Skin epidermis (tissue), 12 donors: Measurements from ENCODE around the gene POU2F2.

Experiments used
- H3K27ac ChIP-seq, 21 experiments: fragments of 200-600 bp; sonication (generic) in 11 of 21; one replicate each; pipeline ENCODE4 v1.5.0; 2020; ENCODE audit warnings: mild to moderate bottlenecking in 3 of 21, inconsistent platforms in 2 of 21, moderate library complexity in 2 of 21
- H3K4me3 ChIP-seq, 7 experiments: fragments of 200-600 bp; sonication (generic) in 2 of 7; one replicate each; pipeline ENCODE4 v1.5.0; 2020; ENCODE audit warnings: inconsistent platforms in 2 of 7, mild to moderate bottlenecking in 2 of 7, moderate library complexity in 1 of 7

POU2F2 gene

DNA sequence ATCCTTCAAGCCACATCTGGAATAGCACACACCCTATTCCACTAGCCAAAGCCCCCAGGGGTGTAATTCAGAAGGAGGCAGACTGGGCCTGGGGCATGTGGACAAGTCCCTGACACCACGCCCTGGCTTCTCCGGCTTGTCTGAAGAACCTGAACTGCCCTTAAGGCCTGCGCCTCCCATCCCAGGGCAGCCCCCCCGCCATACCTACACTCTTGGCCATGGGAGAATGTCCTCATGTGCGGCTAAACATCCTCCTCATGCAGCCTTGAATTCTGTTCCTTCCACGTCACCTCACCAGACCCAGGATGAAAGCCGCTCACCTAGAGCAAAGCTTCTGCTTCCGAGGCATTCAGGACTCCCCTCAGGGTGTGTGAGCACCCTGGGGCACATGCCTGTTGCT is 24.3 kb upstream of the POU2F2 start:
- Histone ChIP-seq H3K27ac (no peak overlapping the region), H3K4me3 (no peak overlapping the region)

- no peak overlapping the region for H3K4me3 ChIP-seq
These were observed 23.6 kb upstream of the POU2F2 start for GRCh38 chr19:42155796-42156195.

GRCh38 chr19:42154471-42155323 is 22.5 kb upstream of the POU2F2 start:
- Histone ChIP-seq H3K27ac (no peak overlapping the region), H3K4me3 (no peak overlapping the region)

More at GRCh38 chr19:42155796-42156195, 23.6 kb upstream of the POU2F2 start:
- H3K27ac ChIP-seq, result no peak overlapping the region

- H3K27ac ChIP-seq, result no peak overlapping the region
- H3K4me3 ChIP-seq, result no peak overlapping the region
These were observed 21.6 kb upstream of the POU2F2 start for GRCh38 chr19:42153672-42154433.

- Histone ChIP-seq H3K27ac (no peak overlapping the region), H3K4me3 (no peak overlapping the region)
These were observed 20.8 kb upstream of the POU2F2 start for GRCh38 chr19:42152910-42153671.

DNA sequence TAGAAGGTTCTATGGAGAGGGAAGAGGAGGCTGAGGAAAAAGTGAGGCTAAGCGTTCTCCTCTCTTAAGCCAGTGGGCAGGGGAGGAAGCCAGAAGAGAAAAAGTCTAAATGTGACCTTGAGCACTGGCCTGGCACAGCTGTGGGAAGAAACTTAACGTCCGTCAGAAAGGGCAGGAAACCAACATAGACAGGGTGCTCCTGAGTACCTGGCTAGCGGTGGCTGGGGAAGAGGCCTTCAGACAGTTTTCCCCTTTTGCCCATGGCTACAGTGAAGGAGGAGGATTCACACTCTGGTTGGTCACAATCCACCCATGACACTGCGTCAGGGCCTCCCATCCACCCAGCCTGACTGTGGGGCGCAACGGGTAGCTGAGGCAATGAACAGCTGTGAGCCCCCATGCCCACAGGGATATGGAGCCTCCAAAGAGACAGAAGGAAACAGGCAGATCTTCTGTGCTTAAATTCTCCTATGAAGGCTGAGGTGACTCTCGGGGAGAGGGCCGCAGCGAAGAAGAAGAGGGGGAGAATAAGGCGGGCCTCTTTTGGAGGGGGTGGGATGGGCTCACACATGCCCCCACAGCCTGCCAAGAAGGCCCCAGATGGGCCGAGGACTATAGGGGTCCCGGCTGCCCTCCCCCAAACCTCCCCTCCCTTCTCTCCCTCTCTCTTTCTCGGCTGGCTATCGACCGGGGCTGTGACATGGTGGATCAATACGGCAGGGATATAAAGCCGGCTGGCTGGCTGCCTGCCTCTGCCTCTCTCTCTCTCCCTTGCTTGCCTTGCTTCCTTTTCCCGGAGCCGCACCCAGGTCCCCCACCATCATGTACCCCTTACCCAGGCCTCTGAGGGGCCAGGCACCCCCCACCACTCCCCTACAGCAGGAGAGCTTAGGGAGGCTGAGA is 19.8 kb upstream of the POU2F2 start:
- Histone ChIP-seq H3K27ac (no peak overlapping the region), H3K4me3 (no peak overlapping the region)

GRCh38 chr19:42150911-42151361 is 18.7 kb upstream of the POU2F2 start:
- Histone ChIP-seq H3K27ac (no peak overlapping the region), H3K4me3 (no peak overlapping the region)

DNA sequence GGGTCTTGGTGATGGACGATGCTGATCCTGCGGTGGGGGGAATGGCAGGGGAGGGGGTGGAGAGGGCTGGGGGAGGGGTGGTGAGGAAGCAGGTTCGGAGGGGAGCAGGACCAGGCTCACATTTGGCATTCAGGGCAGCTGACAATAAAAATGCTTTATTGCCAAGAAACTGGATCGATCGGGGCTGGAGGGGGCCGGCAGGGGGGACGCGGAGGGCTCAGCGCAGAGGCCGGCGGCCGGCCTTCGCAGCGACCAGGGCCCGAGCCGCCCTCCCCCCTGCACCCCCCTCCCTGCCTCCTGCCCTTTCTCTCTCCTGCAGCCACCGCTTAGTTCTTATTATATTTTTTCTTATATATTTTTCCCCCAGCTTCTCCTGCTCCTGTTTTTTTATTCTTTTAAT is 18.1 kb upstream of the POU2F2 start:
- no peak overlapping the region for H3K27ac ChIP-seq
- H3K4me3 ChIP-seq, result no peak overlapping the region

- Histone ChIP-seq H3K4me3 (no peak overlapping the region), H3K27ac (no peak overlapping the region)
These were observed 17.4 kb upstream of the POU2F2 start for GRCh38 chr19:42149447-42150202.

DNA sequence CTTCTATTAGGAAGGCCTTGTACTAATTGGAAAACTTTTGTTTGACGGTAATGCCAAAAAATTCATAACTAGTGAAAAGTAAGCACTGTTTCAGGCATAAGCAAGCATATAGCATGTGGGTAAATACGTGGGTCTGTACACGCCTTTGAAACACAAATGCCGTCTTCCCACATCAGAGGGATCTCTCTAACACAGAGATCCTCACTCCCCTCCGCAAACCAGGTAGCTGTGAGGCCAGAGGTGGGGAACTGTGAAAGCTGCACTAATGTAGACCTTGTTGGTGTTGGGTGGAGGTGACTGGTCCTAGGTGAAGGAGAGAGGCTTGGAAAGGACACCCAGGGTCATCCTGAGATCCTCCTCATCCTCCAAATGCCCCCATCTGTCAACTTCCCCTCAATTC is 16.0 kb upstream of the POU2F2 start:
- Histone ChIP-seq H3K4me3 (no peak overlapping the region), H3K27ac (no peak overlapping the region)

DNA sequence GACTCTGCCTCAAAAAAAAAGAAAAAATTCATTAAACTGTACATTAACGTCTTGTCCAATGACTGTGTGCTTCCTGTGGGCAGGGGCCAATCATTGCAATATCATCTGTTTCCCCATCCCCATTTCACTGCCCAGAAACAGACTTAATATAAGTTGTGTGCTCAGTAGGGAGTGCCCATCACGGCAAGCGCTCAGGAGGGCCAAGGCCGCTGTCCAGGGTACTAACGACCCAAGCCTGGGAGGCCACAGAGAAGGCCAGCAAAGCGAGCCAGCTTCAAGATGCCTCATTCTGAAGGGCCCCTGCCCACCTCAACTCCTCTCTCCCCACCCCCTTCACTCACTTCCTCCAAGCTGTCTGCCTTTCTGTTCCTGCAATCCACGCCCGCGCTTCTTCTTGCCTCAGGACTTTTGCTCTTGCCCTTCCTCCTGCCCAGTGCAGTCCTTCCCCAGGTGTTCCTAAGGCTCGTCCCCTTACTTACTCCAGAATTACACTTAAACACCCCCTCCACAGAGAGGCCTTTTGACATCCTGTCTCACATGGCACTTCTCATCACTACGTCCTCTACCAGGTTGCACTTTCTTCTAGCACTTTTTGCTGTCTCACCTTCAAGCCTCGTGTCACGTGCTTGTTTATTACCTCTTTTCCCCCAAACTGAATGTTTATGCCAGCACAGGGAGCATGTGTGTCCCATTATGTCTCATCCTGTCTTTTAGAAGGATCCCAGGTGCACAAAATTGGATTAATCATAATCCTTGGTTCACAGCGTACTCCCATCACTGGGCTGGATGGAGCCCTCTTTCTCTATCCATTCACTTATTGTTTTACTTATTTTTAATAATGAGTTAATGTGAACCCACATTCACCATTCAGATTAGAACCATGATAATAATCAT is 11.3 kb upstream of the POU2F2 start:
- H3K27ac ChIP-seq, result no peak overlapping the region

DNA sequence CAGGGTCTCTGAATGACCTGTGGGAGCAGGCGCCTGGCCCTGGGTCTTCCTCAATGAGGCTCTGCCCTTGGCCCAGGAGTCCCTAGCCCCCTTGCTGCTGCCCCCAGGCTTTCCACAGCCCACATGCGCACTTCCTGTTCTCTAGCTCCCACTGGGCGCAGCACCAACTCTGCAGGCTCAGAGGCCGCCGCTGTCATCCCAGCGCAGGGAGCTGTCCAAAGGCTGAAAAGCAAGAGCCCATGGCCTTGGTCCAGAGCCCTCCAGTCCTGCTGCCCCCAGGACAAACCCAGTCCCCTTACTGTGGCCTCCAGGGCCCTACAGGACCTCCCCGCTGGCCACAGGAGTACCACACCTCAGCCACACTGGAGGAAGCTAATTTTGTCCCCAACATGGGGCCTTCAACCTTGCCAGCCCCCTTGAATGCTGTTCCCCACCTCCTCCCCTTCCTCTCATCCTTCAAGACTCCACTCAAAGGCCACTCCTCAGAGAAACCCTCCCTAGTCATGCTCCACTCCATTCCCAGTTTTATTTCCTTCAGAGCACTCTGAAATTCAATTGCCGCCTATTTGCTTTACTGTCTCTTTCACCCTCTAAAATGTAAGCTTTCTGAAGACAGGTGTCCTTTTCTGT is 8.0 kb upstream of the POU2F2 start:
- H3K27ac ChIP-seq, result no peak overlapping the region
- H3K4me3 ChIP-seq, result no peak overlapping the region

More for the DNA sequence above, 11.3 kb upstream of the POU2F2 start:
- H3K4me3 ChIP-seq, result no peak overlapping the region

- Histone ChIP-seq H3K4me3 (no peak overlapping the region), H3K27ac (no peak overlapping the region)
These were observed 2.4 kb upstream of the POU2F2 start for GRCh38 chr19:42134535-42135070.

DNA sequence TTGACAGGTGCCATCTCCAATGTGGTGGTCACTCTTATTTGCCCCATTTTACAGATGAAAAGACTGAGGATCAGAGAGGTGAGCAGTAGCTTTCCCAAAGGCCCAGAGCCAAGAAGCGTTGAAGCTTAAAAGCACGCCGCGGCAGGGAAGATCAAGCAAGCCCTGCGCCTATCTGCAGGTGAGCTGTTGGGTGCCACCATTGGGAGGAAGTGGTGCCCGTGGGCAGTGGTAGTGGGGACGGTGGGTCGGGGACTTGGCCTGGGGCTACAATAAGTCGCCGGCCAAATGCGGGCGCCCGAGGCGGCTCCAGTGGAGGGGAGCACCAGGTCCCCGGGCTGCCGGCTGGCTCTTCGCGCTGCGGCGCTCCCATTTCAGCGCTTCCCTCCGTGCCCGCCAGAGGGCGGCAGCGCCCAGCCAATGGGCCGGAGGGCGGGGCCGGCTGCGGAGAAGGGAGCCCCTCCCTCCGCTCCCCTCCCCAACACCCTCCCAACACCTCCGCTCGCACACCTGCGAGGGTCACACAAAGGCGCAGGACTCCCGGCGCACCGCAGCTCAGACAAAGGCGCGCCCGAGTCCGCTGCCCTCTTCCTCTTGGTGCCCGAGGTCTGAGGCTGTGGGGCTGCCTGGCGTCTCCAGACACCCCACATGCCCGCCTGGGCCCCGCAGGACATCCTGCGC is 744 bp upstream of the POU2F2 start:
- H3K4me3 ChIP-seq, result peak overlapping the region; percentile 23 to 36 (median 28)
- peak overlapping the region in 11 of 21 experiments; percentile 36 to 81 (median 59) for H3K27ac ChIP-seq

GRCh38 chr19:42131149-42132029 is 857 bp downstream of the POU2F2 start:
- Histone ChIP-seq H3K27ac (peak overlapping the region in 11 of 21 experiments; percentile 34 to 81 (median 63)), H3K4me3 (peak overlapping the region; percentile 23 to 36 (median 28))
